ENCODE results near the gene COIL. TPM values are rescaled to one million over a fixed set of nuclear protein-coding genes. Genes with fewer than 3 reads are reported as not detected.

The COIL gene
- total RNA-seq, 1 experiment from 2014 or later = 31.2 TPM

- Histone ChIP-seq H2AFZ (ENCODE audit: low read depth, low read length, poor library complexity, severe bottlenecking) (no peak overlapping the region), H3K9me3 (ENCODE audit: control insufficient read depth in 1 of 2, insufficient read depth in 1 of 2, low read depth in 1 of 2, low read length in 2 of 2) (peaks cover 0 to 9% of the 10 kb centered on the region in 2 experiments; a peak in 1 of 4 replicates), H3K9me2 (ENCODE audit: insufficient read depth) (no peaks in the 10 kb centered on the region), H3K27ac (ENCODE audit: low read depth, low read length) (no peak overlapping the region), H3K79me2 (ENCODE audit: insufficient read depth, low read length) (no peaks in the 10 kb centered on the region), H3K4me3 (replicated peaks in 1 of 2; ENCODE audit: low read depth in 1 of 2, low read length in 2 of 2) (no peak overlapping the region), H3K27me3 (ENCODE audit: insufficient read depth, low read length) (no peaks in the 10 kb centered on the region), H3K4me2 (ENCODE audit: low read length) (no peak overlapping the region), H3K9ac (ENCODE audit: low read length) (no peak overlapping the region), H3K36me3 (ENCODE audit: control insufficient read depth in 1 of 2, insufficient read depth in 2 of 2, low read length in 2 of 2) (no peaks in the 10 kb centered on the region), H3K4me1 (ENCODE audit: control insufficient read depth in 1 of 2, insufficient read depth in 2 of 2, low read length in 2 of 2) (no peaks in the 10 kb centered on the region), H4K20me1 (ENCODE audit: insufficient read depth) (no peaks in the 10 kb centered on the region)
- RAD21 ChIA-PET (ENCODE audit: low non-redundant PET in 1 of 2, low total read pairs in 2 of 2, uncharacterized antibody in 2 of 2, unreplicated experiment in 2 of 2) = no interaction called here
- CTCF ChIA-PET = no interaction called here
- DNase-seq (ENCODE audit: low read depth, low spot score) = no peak
- intact Hi-C loops (cut with micrococcal nuclease) = loop anchor here (5.0 kb wide), 1 partner anchor 103 kb away; no protein-coding TSS in a partner anchor
- no peak for ATAC-seq
- no TSS peak for BruUV-seq (replicated peaks)
- no peak for TF ChIP-seq ZNF274 (IDR thresholded peaks at IDR 0.05; ENCODE audit: low read depth, low read length)
- TF ChIP-seq EZH2 (IDR thresholded peaks at IDR 0.05) = no peak
- no peak for TF ChIP-seq MAX (IDR thresholded peaks at IDR 0.05)
- TF ChIP-seq ELF1 (IDR thresholded peaks at IDR 0.05; ENCODE audit: borderline replicate concordance, low read depth) = no peak
- TF ChIP-seq SRF (IDR thresholded peaks at IDR 0.05; ENCODE audit: low read depth) = no peak
- TF ChIP-seq RAD21 (IDR thresholded peaks at IDR 0.05; ENCODE audit: low read depth) = no peak
- no peak for TF ChIP-seq POLR2AphosphoS5 (IDR thresholded peaks at IDR 0.05; ENCODE audit: low read depth, low read length)
- no peak for TF ChIP-seq EZH2phosphoT487 (IDR thresholded peaks at IDR 0.05; ENCODE audit: borderline replicate concordance)
- TF ChIP-seq REST (IDR thresholded peaks at IDR 0.05; ENCODE audit: low read depth) = no peak
- no peak for TF ChIP-seq SP1 (IDR thresholded peaks at IDR 0.05; ENCODE audit: low read depth)
- POLR2A ChIA-PET = no interaction called here
These were observed 48.1 kb upstream of the COIL start for GRCh38 chr17:57008958-57009357.
